Measurements from ENCODE around the gene FARP2.

- TF ChIP-seq POLR2A (IDR thresholded peaks at IDR 0.05) (no peak), POLR2AphosphoS5 (IDR thresholded peaks at IDR 0.05) (no peak), CTCF (IDR thresholded peaks at IDR 0.05) (no peak)
Measured at GRCh38 chr2:241493092-241493491, 137.0 kb downstream of the FARP2 start.
